SIG-M5 (cell line): ENCODE results near the gene TAOK2.
"Not testable (repeated sequence)": the region's sequence is repeated elsewhere in the genome, so short reads cannot be mapped to it uniquely, and the experiment has no call there.

ENCODE experiments used
- DNase-seq: peaks from one replicate; lab custom pipeline; 2025; lab: John Stamatoyannopoulos, UW

TAOK2 gene

GRCh38 chr16:30004424-30004776, 30.7 kb downstream of the TAOK2 start:
- no peak for DNase-seq

- no peak for DNase-seq
Measured at GRCh38 chr16:30004811-30005242, 31.2 kb downstream of the TAOK2 start.

GRCh38 chr16:30005341-30006094, 31.9 kb downstream of the TAOK2 start:
- DNase-seq, result no peak

GRCh38 chr16:30006095-30006473, 32.4 kb downstream of the TAOK2 start:
- DNase-seq, result no peak

- DNase-seq, result no peak
Measured at GRCh38 chr16:30006659-30007377, 33.1 kb downstream of the TAOK2 start.

GRCh38 chr16:30007378-30007895, 33.8 kb downstream of the TAOK2 start:
- DNase-seq, result no peak

- DNase-seq, result no peak
Measured at GRCh38 chr16:30009085-30009862, 35.6 kb downstream of the TAOK2 start.

GRCh38 chr16:30009990-30010843, 36.5 kb downstream of the TAOK2 start:
- no peak for DNase-seq

GRCh38 chr16:30010844-30011713, 37.4 kb downstream of the TAOK2 start, which contains the start of gene DOC2A:
Gene DOC2A, minus strand, starts transcription at chr16:30011027. Its CDS starts 805 bp downstream, at chr16:30010222.
- no peak for DNase-seq

- no peak for DNase-seq
Measured at GRCh38 chr16:30011714-30012504, 38.2 kb downstream of the TAOK2 start.

- not testable (repeated sequence) for DNase-seq
Measured at GRCh38 chr16:30012598-30012997, 38.9 kb downstream of the TAOK2 start.

GRCh38 chr16:30015450-30015849, 41.8 kb downstream of the TAOK2 start:
- DNase-seq, result not testable (repeated sequence)

GRCh38 chr16:30016555-30017276, 43.0 kb downstream of the TAOK2 start:
- DNase-seq, result no peak

GRCh38 chr16:30017277-30017656, 43.6 kb downstream of the TAOK2 start:
- no peak for DNase-seq

- not testable (repeated sequence) for DNase-seq
Measured at GRCh38 chr16:30017937-30018336, 44.3 kb downstream of the TAOK2 start.

GRCh38 chr16:30018731-30019158, 45.1 kb downstream of the TAOK2 start:
- no peak for DNase-seq

GRCh38 chr16:30022887-30023286, 49.2 kb downstream of the TAOK2 start, which contains the start of gene C16orf92:
Gene C16orf92, plus strand, starts transcription at chr16:30023198. Its CDS starts 143 bp downstream, at chr16:30023341.
- no peak for DNase-seq

- no peak for DNase-seq
Measured at GRCh38 chr16:30023586-30023985, 49.9 kb downstream of the TAOK2 start.

- DNase-seq, result no peak
Measured at GRCh38 chr16:30024451-30024850, 50.8 kb downstream of the TAOK2 start.
